CD4-positive, alpha-beta memory T cell (primary cell): Measurements from ENCODE around the gene CCDC124. TPM values are rescaled to one million over a fixed set of nuclear protein-coding genes. Genes with fewer than 3 reads are reported as not detected.

Source experiments
- CTCF ChIA-PET: fragments of 350-600 bp; sonication (Branson Sonifier 250); formaldehyde crosslinking; loops from one replicate; lab custom pipeline; 2021; ENCODE audit warnings: inconsistent platforms; ENCODE audit not compliant: partially characterized antibody; lab: Charles Lee
- POLR2A ChIA-PET: fragments of 350-600 bp; sonication (Branson Sonifier 250); formaldehyde crosslinking; loops from one replicate; lab custom pipeline; 2021; ENCODE audit not compliant: partially characterized antibody; lab: Charles Lee
- DNase-seq, 5 donors: peaks; one replicate each; pipeline versions ENCODE4 v3.0.0 to v3.0.0-alpha.2; 2020 to 2022; ENCODE audit warnings: mixed read lengths in 1 of 5
- H3K27ac ChIP-seq: one replicate; pipeline ENCODE4 v1.7.0; 2013; ENCODE audit warnings: low read depth, low read length
- H3K27me3 ChIP-seq: 2 replicates; pipeline ENCODE4 v1.7.0; 2013; ENCODE audit warnings: mild to moderate bottlenecking, low read length, moderate library complexity; ENCODE audit not compliant: insufficient read depth
- H3K36me3 ChIP-seq: 2 replicates; pipeline ENCODE4 v1.7.0; 2013; ENCODE audit warnings: mild to moderate bottlenecking, low read length, moderate library complexity; ENCODE audit not compliant: insufficient read depth
- H3K4me1 ChIP-seq: 2 replicates; pipeline ENCODE4 v1.7.0; 2013; ENCODE audit warnings: mild to moderate bottlenecking, low read length, moderate library complexity; ENCODE audit not compliant: insufficient read depth
- H3K4me3 ChIP-seq, 2 donors: one replicate each; pipeline ENCODE4 v1.7.0; 2013; ENCODE audit warnings: low read length in 2 of 2, mild to moderate bottlenecking in 1 of 2
- H3K9me3 ChIP-seq, 2 donors: one replicate each; pipeline ENCODE4 v1.7.0; 2013; ENCODE audit warnings: low read length in 2 of 2, control low read depth in 1 of 2; ENCODE audit not compliant: control insufficient read depth in 1 of 2
- H3K27ac Mint-ChIP-seq, 7 donors: one replicate each; pipeline ENCODE4 v1.8.0; 2020 to 2021; ENCODE audit warnings: mixed read lengths in 7 of 7, mild to moderate bottlenecking in 6 of 7, inconsistent platforms in 3 of 7, moderate library complexity in 3 of 7
- H3K27me3 Mint-ChIP-seq, 2 donors: one replicate each; pipeline ENCODE4 v1.8.0; 2020 to 2021; ENCODE audit warnings: mixed read lengths in 2 of 2
- H3K36me3 Mint-ChIP-seq, 2 donors: one replicate each; pipeline ENCODE4 v1.8.0; 2020 to 2021; ENCODE audit warnings: mixed read lengths in 2 of 2, inconsistent platforms in 1 of 2, mild to moderate bottlenecking in 1 of 2
- H3K4me1 Mint-ChIP-seq, 4 donors: one replicate each; pipeline ENCODE4 v1.8.0; 2020 to 2021; ENCODE audit warnings: mixed read lengths in 4 of 4, mild to moderate bottlenecking in 1 of 4
- H3K4me3 Mint-ChIP-seq, 8 donors: one replicate each; pipeline ENCODE4 v1.8.0; 2020 to 2021; ENCODE audit warnings: mixed read lengths in 8 of 8, mild to moderate bottlenecking in 7 of 8, moderate library complexity in 6 of 8, inconsistent platforms in 3 of 8
- H3K9me3 Mint-ChIP-seq, 8 donors: one replicate each; pipeline ENCODE4 v1.8.0; 2020 to 2021; ENCODE audit warnings: mixed read lengths in 8 of 8, mild to moderate bottlenecking in 5 of 8, inconsistent platforms in 3 of 8, moderate library complexity in 1 of 8
- intact Hi-C: fragments of 100-400 bp; cut with micrococcal nuclease; formaldehyde crosslinking; loops from one replicate; pipeline ENCODE4 v1.15.1; 2023
- polyA plus RNA-seq, 2 donors: library from polyadenylated mRNA; unstranded; fragments of 300-500 nt; fragmentation: Illumina TruSeq; gene quantifications; one replicate each; pipeline ENCODE4 v1.2.3, GENCODE V29; 2021
- total RNA-seq, 2 experiments: library from RNA; stranded (reverse); gene quantifications; one replicate each; pipeline ENCODE4 v1.2.3, GENCODE V29; 2021

The CCDC124 gene
- total and polyA plus RNA-seq, 4 experiments from 2014 or later: 24.5 to 49.9 (median 32.1) TPM

GRCh38 chr19:17965370-17966128, 32.7 kb downstream of the CCDC124 start:
- CTCF ChIA-PET: interaction anchor here (0.9 to 1.9 kb wide), 2 partner anchors 20 to 31 kb away, joined by 4 read pairs; no protein-coding TSS in a partner anchor
- Mint-ChIP-seq H3K27ac (no peak overlapping the region), H3K36me3 (no peaks in the 10 kb centered on the region), H3K9me3 (no peaks in the 10 kb centered on the region), H3K27me3 (peaks cover 17 to 36% of the 10 kb centered on the region in 2 donors), H3K4me3 (no peak overlapping the region), H3K4me1 (peaks cover 3 to 14% (median 8%) of the 10 kb centered on the region in 4 donors)
- Histone ChIP-seq H3K27me3 (peaks cover 21% of the 10 kb centered on the region), H3K27ac (no peak overlapping the region), H3K4me3 (no peak overlapping the region), H3K36me3 (no peaks in the 10 kb centered on the region), H3K4me1 (peaks cover 5% of the 10 kb centered on the region), H3K9me3 (no peaks in the 10 kb centered on the region)
- intact Hi-C loops: no loop called here
- POLR2A ChIA-PET: no interaction called here
- no peak for DNase-seq

- intact Hi-C loops: no loop called here
- peaks cover 3 to 14% (median 8%) of the 10 kb centered on the region in 4 donors for H3K4me1 Mint-ChIP-seq
- H3K27me3 Mint-ChIP-seq: peaks cover 17 to 36% of the 10 kb centered on the region in 2 donors
- H3K4me3 Mint-ChIP-seq: peak overlapping the region in 1 of 8 donors; percentile 59
- H3K4me1 ChIP-seq: peaks cover 5% of the 10 kb centered on the region
- no peaks in the 10 kb centered on the region for H3K36me3 ChIP-seq
- H3K27ac ChIP-seq: no peak overlapping the region
- ChIA-PET POLR2A (no interaction called here), CTCF (interaction anchor here (0.9 to 1.9 kb wide), 2 partner anchors 20 to 30 kb away, joined by 4 read pairs; no protein-coding TSS in a partner anchor)
- no peaks in the 10 kb centered on the region for H3K9me3 Mint-ChIP-seq
- no peak overlapping the region for H3K27ac Mint-ChIP-seq
- no peak overlapping the region for H3K4me3 ChIP-seq
- no peaks in the 10 kb centered on the region for H3K36me3 Mint-ChIP-seq
- no peaks in the 10 kb centered on the region for H3K9me3 ChIP-seq
- DNase-seq: no peak
- peaks cover 21% of the 10 kb centered on the region for H3K27me3 ChIP-seq
Observed at GRCh38 chr19:17966129-17966483, 33.3 kb downstream of the CCDC124 start.

GRCh38 chr19:17966550-17967256, 33.9 kb downstream of the CCDC124 start, which contains the start of gene KCNN1:
Gene KCNN1, plus strand, starts transcription at chr19:17967107. Its CDS starts 6,782 bp downstream, at chr19:17973889.
- H3K27me3 ChIP-seq: peaks cover 21% of the 10 kb centered on the region
- ChIA-PET POLR2A (no interaction called here), CTCF (interaction anchor here (0.7 to 1.9 kb wide), 3 partner anchors 21 to 30 kb away, joined by 3 to 4 read pairs (median 4); no protein-coding TSS in a partner anchor)
- H3K36me3 ChIP-seq: no peaks in the 10 kb centered on the region
- no peak for DNase-seq
- H3K9me3 ChIP-seq: no peaks in the 10 kb centered on the region
- H3K27ac Mint-ChIP-seq: no peak within 1 kb of the TSS
- H3K9me3 Mint-ChIP-seq: no peaks in the 10 kb centered on the region
- no peak within 1 kb of the TSS for H3K27ac ChIP-seq
- H3K4me1 ChIP-seq: peaks cover 5% of the 10 kb centered on the region
- peaks cover 3 to 14% (median 8%) of the 10 kb centered on the region in 4 donors for H3K4me1 Mint-ChIP-seq
- H3K4me3 ChIP-seq: no peak within 1 kb of the TSS
- peaks cover 17 to 34% of the 10 kb centered on the region in 2 donors for H3K27me3 Mint-ChIP-seq
- peak within 1 kb of the TSS in 7 of 8 donors; percentile 32 to 79 (median 73) for H3K4me3 Mint-ChIP-seq
- intact Hi-C loops: no loop called here
- H3K36me3 Mint-ChIP-seq: no peaks in the 10 kb centered on the region

GRCh38 chr19:17967257-17968051, 34.6 kb downstream of the CCDC124 start:
- H3K4me3 Mint-ChIP-seq: peak overlapping the region in 6 of 8 donors; percentile 32 to 79 (median 59)
- ChIA-PET CTCF (interaction anchor here (0.6 to 1.9 kb wide), 3 partner anchors 22 to 798 kb away, joined by 3 to 4 read pairs (median 3); no protein-coding TSS in a partner anchor), POLR2A (no interaction called here)
- peaks cover 5% of the 10 kb centered on the region for H3K4me1 ChIP-seq
- H3K27ac ChIP-seq: no peak overlapping the region
- intact Hi-C loops: no loop called here
- H3K36me3 Mint-ChIP-seq: no peaks in the 10 kb centered on the region
- H3K27ac Mint-ChIP-seq: no peak overlapping the region
- peaks cover 17 to 34% of the 10 kb centered on the region in 2 donors for H3K27me3 Mint-ChIP-seq
- H3K36me3 ChIP-seq: no peaks in the 10 kb centered on the region
- peaks cover 3 to 14% (median 8%) of the 10 kb centered on the region in 4 donors for H3K4me1 Mint-ChIP-seq
- no peaks in the 10 kb centered on the region for H3K9me3 ChIP-seq
- no peak for DNase-seq
- no peak overlapping the region for H3K4me3 ChIP-seq
- H3K27me3 ChIP-seq: peaks cover 21% of the 10 kb centered on the region
- H3K9me3 Mint-ChIP-seq: no peaks in the 10 kb centered on the region

- intact Hi-C loops: no loop called here
- H3K27ac ChIP-seq: no peak overlapping the region
- peaks cover 21 to 37% of the 10 kb centered on the region in 2 donors for H3K27me3 Mint-ChIP-seq
- H3K4me1 ChIP-seq: peaks cover 5% of the 10 kb centered on the region
- ChIA-PET CTCF (no interaction called here), POLR2A (no interaction called here)
- DNase-seq: no peak
- no peaks in the 10 kb centered on the region for H3K36me3 Mint-ChIP-seq
- no peaks in the 10 kb centered on the region for H3K9me3 Mint-ChIP-seq
- peaks cover 3 to 14% (median 8%) of the 10 kb centered on the region in 4 donors for H3K4me1 Mint-ChIP-seq
- no peak overlapping the region for H3K27ac Mint-ChIP-seq
- no peak overlapping the region for H3K4me3 ChIP-seq
- no peaks in the 10 kb centered on the region for H3K36me3 ChIP-seq
- H3K27me3 ChIP-seq: peaks cover 21% of the 10 kb centered on the region
- H3K9me3 ChIP-seq: no peaks in the 10 kb centered on the region
- H3K4me3 Mint-ChIP-seq: no peak overlapping the region
Observed at GRCh38 chr19:17968362-17968761, 35.5 kb downstream of the CCDC124 start.

- CTCF ChIA-PET: no interaction called here
- H3K27ac ChIP-seq: no peak overlapping the region
- H3K4me3 ChIP-seq: no peak overlapping the region
- H3K36me3 ChIP-seq: no peaks in the 10 kb centered on the region
- no peaks in the 10 kb centered on the region for H3K9me3 ChIP-seq
- Mint-ChIP-seq H3K4me1 (peaks cover 3 to 14% (median 8%) of the 10 kb centered on the region in 4 donors), H3K4me3 (no peak overlapping the region), H3K36me3 (no peaks in the 10 kb centered on the region), H3K9me3 (no peaks in the 10 kb centered on the region), H3K27me3 (peaks cover 21 to 30% of the 10 kb centered on the region in 2 donors), H3K27ac (no peak overlapping the region)
- intact Hi-C loops: no loop called here
- POLR2A ChIA-PET: no interaction called here
- DNase-seq: no peak
- peaks cover 5% of the 10 kb centered on the region for H3K4me1 ChIP-seq
- peaks cover 17% of the 10 kb centered on the region for H3K27me3 ChIP-seq
Observed at GRCh38 chr19:17969096-17969792, 36.4 kb downstream of the CCDC124 start.
